ENCODE measurements around the gene SYT13.
"Not testable (repeated sequence)": the region's sequence is repeated elsewhere in the genome, so short reads cannot be mapped to it uniquely, and the experiment has no call there.

SYT13 gene

GRCh38 chr11:45250035-45250718, 36.0 kb downstream of the SYT13 start:
- Mint-ChIP-seq H3K36me3 (no peaks in the 10 kb centered on the region), H3K27me3 (peaks cover 40% of the 10 kb centered on the region), H3K4me3 (no peak overlapping the region), H3K27ac (no peak overlapping the region), H3K4me1 (no peaks in the 10 kb centered on the region), H3K9me3 (no peaks in the 10 kb centered on the region)
- peak; percentile 60 for ATAC-seq

- not testable (repeated sequence) for H3K27ac Mint-ChIP-seq, ATAC-seq, H3K4me3 Mint-ChIP-seq, H3K4me1 Mint-ChIP-seq, H3K36me3 Mint-ChIP-seq, H3K9me3 Mint-ChIP-seq
- H3K27me3 Mint-ChIP-seq: peaks cover 38% of the 10 kb centered on the region
Observed at GRCh38 chr11:45249372-45249771, 36.8 kb downstream of the SYT13 start.

DNA sequence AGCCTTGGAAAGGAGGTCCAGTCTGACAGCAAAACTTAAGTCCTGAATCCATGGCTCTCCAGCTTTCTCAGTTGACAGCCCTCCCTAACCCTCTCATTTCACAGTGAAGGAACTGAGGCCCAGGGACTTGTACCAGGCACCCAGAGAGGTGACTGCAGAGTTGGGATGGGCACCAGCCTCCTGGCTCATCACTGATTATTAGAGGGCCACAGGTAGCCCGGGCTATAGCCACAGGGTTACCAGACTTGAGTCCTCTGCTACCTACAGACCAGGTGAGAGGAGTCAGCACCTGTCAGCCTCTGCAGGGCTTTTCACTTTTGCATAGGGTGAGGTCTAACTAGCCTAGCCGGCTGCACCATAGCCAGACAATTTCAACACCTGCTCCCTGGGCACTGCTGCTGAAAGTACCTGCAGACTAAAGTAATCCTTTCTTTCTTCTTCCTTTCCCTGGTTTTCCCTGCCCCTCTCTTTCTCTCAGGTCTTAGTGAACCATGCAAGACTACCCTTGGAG, 37.6 kb downstream of the SYT13 start:
- Mint-ChIP-seq H3K4me1 (no peaks in the 10 kb centered on the region), H3K27me3 (peaks cover 37% of the 10 kb centered on the region), H3K4me3 (no peak overlapping the region), H3K9me3 (no peaks in the 10 kb centered on the region), H3K36me3 (no peaks in the 10 kb centered on the region), H3K27ac (no peak overlapping the region)
- ATAC-seq: no peak

- H3K4me3 Mint-ChIP-seq: no peak overlapping the region
- no peaks in the 10 kb centered on the region for H3K4me1 Mint-ChIP-seq
- H3K27ac Mint-ChIP-seq: no peak overlapping the region
- no peaks in the 10 kb centered on the region for H3K36me3 Mint-ChIP-seq
- peaks cover 37% of the 10 kb centered on the region for H3K27me3 Mint-ChIP-seq
- no peak for ATAC-seq
- H3K9me3 Mint-ChIP-seq: no peaks in the 10 kb centered on the region
Observed at GRCh38 chr11:45247433-45247832, 38.7 kb downstream of the SYT13 start.

GRCh38 chr11:45246241-45246640, 39.9 kb downstream of the SYT13 start:
- no peak for ATAC-seq
- no peak overlapping the region for H3K4me3 Mint-ChIP-seq
- peaks cover 37% of the 10 kb centered on the region for H3K27me3 Mint-ChIP-seq

GRCh38 chr11:45245218-45246045, 40.7 kb downstream of the SYT13 start:
- Mint-ChIP-seq H3K4me3 (no peak overlapping the region), H3K27me3 (peaks cover 37% of the 10 kb centered on the region), H3K36me3 (no peaks in the 10 kb centered on the region)

More at GRCh38 chr11:45246241-45246640, 39.9 kb downstream of the SYT13 start:
- H3K36me3 Mint-ChIP-seq: no peaks in the 10 kb centered on the region
- H3K27ac Mint-ChIP-seq: no peak overlapping the region
- H3K4me1 Mint-ChIP-seq: no peaks in the 10 kb centered on the region
- H3K9me3 Mint-ChIP-seq: no peaks in the 10 kb centered on the region

GRCh38 chr11:45243967-45244366, 42.2 kb downstream of the SYT13 start:
- Mint-ChIP-seq H3K27ac (no peak overlapping the region), H3K27me3 (peaks cover 39% of the 10 kb centered on the region), H3K4me3 (no peak overlapping the region), H3K36me3 (no peaks in the 10 kb centered on the region), H3K4me1 (no peaks in the 10 kb centered on the region), H3K9me3 (no peaks in the 10 kb centered on the region)
- no peak for ATAC-seq

More at GRCh38 chr11:45245218-45246045, 40.7 kb downstream of the SYT13 start:
- H3K4me1 Mint-ChIP-seq: no peaks in the 10 kb centered on the region
- ATAC-seq: no peak
- H3K27ac Mint-ChIP-seq: no peak overlapping the region
- no peaks in the 10 kb centered on the region for H3K9me3 Mint-ChIP-seq

GRCh38 chr11:45239733-45240132, 46.4 kb downstream of the SYT13 start:
- H3K4me3 Mint-ChIP-seq: no peak overlapping the region
- H3K27me3 Mint-ChIP-seq: peaks cover 44% of the 10 kb centered on the region
- no peaks in the 10 kb centered on the region for H3K36me3 Mint-ChIP-seq
- ATAC-seq: no peak
- H3K27ac Mint-ChIP-seq: no peak overlapping the region
- no peaks in the 10 kb centered on the region for H3K9me3 Mint-ChIP-seq
- H3K4me1 Mint-ChIP-seq: no peaks in the 10 kb centered on the region

DNA sequence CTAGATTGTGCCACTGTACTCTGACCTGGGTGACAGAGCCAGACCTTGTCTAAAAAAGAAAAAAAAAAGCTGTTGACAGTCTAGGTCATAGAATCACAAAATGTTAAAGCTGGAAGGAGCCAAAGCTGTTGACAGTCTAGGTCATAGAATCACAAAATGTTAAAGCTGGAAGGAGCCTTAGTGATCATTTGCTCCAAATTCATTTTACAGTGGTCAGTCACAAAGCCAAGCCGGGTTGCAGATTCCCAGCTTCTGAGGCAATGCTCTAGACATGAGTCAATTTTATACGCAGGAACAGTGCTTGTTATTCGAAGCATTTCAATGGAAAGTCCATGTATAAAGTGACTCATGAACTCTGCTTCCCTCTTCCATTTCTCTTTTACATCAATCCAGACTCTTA, 47.4 kb downstream of the SYT13 start:
- H3K27ac Mint-ChIP-seq: no peak overlapping the region
- H3K9me3 Mint-ChIP-seq: no peaks in the 10 kb centered on the region
- H3K4me1 Mint-ChIP-seq: no peaks in the 10 kb centered on the region
- peaks cover 43% of the 10 kb centered on the region for H3K27me3 Mint-ChIP-seq
- ATAC-seq: no peak
- H3K4me3 Mint-ChIP-seq: no peak overlapping the region
- no peaks in the 10 kb centered on the region for H3K36me3 Mint-ChIP-seq

DNA sequence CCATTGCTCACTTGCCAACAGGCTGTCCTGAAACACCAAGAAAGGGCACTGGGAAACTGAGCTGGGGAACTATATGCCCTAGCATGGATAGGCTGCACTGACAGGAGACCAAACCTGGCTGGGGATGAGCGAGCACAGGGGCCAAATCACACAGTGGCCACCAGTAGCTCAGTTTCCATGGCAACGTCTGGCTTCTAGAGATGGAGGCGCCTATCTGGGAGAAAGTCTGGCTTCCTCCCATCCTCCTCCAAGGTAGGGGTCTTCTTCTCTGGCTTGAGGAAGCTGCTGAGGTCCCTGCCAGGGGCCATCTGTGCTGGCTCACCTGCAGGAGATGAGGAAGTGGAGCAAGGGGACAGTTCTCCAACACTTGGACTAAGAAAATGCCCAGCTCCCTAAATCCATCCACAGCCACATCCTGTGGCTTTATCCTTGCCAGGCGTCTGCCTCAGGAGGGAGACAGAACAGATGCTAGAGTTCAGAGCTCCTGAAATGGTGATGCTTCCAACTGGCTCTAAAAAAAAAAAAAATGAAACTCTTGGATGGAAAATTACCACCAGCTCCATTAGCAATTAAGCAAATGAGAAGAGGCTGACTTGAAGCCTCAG, 48.3 kb downstream of the SYT13 start:
- Mint-ChIP-seq H3K27ac (no peak overlapping the region), H3K9me3 (no peaks in the 10 kb centered on the region), H3K27me3 (peaks cover 43% of the 10 kb centered on the region), H3K4me3 (no peak overlapping the region), H3K4me1 (no peaks in the 10 kb centered on the region), H3K36me3 (no peaks in the 10 kb centered on the region)
- no peak for ATAC-seq

- no peaks in the 10 kb centered on the region for H3K36me3 Mint-ChIP-seq
- H3K27me3 Mint-ChIP-seq: peaks cover 38% of the 10 kb centered on the region
- no peak overlapping the region for H3K4me3 Mint-ChIP-seq
- ATAC-seq: no peak
- no peak overlapping the region for H3K27ac Mint-ChIP-seq
- H3K9me3 Mint-ChIP-seq: no peaks in the 10 kb centered on the region
- H3K4me1 Mint-ChIP-seq: no peaks in the 10 kb centered on the region
Observed at GRCh38 chr11:45234306-45235006, 51.7 kb downstream of the SYT13 start.

DNA sequence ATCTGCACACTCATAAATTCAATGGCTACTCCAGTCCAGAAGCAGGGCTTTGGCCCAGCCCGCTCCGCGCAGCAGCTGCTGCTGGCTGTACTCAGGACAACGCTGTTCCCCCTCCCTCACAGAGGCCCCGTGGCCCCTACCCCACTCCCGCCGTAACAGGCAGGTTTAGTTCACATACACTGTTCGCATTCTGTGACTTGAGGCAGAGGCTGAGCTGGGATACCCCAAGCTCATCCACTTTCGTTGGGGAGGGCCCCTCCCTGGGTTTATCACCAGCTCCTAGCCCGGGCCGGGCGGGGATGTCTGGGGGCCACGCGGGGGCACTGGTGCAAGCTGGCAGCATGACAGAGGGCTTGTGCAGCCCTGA, 52.4 kb downstream of the SYT13 start:
- H3K27ac Mint-ChIP-seq: no peak overlapping the region
- no peak overlapping the region for H3K4me3 Mint-ChIP-seq
- H3K9me3 Mint-ChIP-seq: no peaks in the 10 kb centered on the region
- H3K36me3 Mint-ChIP-seq: no peaks in the 10 kb centered on the region
- H3K4me1 Mint-ChIP-seq: no peaks in the 10 kb centered on the region
- H3K27me3 Mint-ChIP-seq: peaks cover 35% of the 10 kb centered on the region
- no peak for ATAC-seq

- H3K27me3 Mint-ChIP-seq: peaks cover 35% of the 10 kb centered on the region
Observed at GRCh38 chr11:45233121-45233803, 52.9 kb downstream of the SYT13 start.

GRCh38 chr11:45232341-45233080, 53.6 kb downstream of the SYT13 start:
- Mint-ChIP-seq H3K4me1 (no peaks in the 10 kb centered on the region), H3K27me3 (peaks cover 27% of the 10 kb centered on the region), H3K36me3 (peaks cover 5% of the 10 kb centered on the region), H3K4me3 (no peak overlapping the region), H3K9me3 (no peaks in the 10 kb centered on the region), H3K27ac (no peak overlapping the region)
- ATAC-seq: no peak

More at GRCh38 chr11:45233121-45233803, 52.9 kb downstream of the SYT13 start:
- no peaks in the 10 kb centered on the region for H3K9me3 Mint-ChIP-seq
- ATAC-seq: peak; percentile 55
- H3K4me1 Mint-ChIP-seq: no peaks in the 10 kb centered on the region
- H3K36me3 Mint-ChIP-seq: no peaks in the 10 kb centered on the region
- H3K4me3 Mint-ChIP-seq: no peak overlapping the region
- no peak overlapping the region for H3K27ac Mint-ChIP-seq
